ENCODE measurements around the gene LRFN4. TPM values are rescaled to one million over a fixed set of nuclear protein-coding genes. Genes with fewer than 3 reads are reported as not detected.

Gene LRFN4
- total and polyA plus RNA-seq, 2 of the 8 experiments (the other 6 are each of a cell fraction or from before 2014, with no cell fraction given): 49.8 to 64.3 TPM

DNA sequence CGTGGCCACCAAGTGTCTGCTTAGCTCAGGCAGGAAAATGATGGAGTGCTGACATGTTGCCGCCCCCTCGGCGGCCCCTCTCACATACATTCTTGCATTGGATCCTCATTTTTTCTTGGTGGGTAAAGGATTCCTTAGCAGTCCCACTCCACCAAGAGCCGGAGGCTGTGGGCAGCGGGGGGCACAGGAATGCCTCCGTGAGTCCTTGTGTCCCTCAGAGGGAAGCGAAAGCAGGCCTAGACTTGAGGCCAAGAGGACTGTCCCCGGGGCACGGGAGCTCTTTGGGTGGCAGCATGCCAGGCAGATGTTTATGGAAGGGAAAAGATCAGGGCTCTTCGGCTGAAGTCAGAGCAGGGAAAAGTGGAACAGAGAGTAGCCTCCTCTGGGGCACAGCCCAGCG is 21.6 kb downstream of the LRFN4 start (continued):
- TF ChIP-seq, protein P1, sequence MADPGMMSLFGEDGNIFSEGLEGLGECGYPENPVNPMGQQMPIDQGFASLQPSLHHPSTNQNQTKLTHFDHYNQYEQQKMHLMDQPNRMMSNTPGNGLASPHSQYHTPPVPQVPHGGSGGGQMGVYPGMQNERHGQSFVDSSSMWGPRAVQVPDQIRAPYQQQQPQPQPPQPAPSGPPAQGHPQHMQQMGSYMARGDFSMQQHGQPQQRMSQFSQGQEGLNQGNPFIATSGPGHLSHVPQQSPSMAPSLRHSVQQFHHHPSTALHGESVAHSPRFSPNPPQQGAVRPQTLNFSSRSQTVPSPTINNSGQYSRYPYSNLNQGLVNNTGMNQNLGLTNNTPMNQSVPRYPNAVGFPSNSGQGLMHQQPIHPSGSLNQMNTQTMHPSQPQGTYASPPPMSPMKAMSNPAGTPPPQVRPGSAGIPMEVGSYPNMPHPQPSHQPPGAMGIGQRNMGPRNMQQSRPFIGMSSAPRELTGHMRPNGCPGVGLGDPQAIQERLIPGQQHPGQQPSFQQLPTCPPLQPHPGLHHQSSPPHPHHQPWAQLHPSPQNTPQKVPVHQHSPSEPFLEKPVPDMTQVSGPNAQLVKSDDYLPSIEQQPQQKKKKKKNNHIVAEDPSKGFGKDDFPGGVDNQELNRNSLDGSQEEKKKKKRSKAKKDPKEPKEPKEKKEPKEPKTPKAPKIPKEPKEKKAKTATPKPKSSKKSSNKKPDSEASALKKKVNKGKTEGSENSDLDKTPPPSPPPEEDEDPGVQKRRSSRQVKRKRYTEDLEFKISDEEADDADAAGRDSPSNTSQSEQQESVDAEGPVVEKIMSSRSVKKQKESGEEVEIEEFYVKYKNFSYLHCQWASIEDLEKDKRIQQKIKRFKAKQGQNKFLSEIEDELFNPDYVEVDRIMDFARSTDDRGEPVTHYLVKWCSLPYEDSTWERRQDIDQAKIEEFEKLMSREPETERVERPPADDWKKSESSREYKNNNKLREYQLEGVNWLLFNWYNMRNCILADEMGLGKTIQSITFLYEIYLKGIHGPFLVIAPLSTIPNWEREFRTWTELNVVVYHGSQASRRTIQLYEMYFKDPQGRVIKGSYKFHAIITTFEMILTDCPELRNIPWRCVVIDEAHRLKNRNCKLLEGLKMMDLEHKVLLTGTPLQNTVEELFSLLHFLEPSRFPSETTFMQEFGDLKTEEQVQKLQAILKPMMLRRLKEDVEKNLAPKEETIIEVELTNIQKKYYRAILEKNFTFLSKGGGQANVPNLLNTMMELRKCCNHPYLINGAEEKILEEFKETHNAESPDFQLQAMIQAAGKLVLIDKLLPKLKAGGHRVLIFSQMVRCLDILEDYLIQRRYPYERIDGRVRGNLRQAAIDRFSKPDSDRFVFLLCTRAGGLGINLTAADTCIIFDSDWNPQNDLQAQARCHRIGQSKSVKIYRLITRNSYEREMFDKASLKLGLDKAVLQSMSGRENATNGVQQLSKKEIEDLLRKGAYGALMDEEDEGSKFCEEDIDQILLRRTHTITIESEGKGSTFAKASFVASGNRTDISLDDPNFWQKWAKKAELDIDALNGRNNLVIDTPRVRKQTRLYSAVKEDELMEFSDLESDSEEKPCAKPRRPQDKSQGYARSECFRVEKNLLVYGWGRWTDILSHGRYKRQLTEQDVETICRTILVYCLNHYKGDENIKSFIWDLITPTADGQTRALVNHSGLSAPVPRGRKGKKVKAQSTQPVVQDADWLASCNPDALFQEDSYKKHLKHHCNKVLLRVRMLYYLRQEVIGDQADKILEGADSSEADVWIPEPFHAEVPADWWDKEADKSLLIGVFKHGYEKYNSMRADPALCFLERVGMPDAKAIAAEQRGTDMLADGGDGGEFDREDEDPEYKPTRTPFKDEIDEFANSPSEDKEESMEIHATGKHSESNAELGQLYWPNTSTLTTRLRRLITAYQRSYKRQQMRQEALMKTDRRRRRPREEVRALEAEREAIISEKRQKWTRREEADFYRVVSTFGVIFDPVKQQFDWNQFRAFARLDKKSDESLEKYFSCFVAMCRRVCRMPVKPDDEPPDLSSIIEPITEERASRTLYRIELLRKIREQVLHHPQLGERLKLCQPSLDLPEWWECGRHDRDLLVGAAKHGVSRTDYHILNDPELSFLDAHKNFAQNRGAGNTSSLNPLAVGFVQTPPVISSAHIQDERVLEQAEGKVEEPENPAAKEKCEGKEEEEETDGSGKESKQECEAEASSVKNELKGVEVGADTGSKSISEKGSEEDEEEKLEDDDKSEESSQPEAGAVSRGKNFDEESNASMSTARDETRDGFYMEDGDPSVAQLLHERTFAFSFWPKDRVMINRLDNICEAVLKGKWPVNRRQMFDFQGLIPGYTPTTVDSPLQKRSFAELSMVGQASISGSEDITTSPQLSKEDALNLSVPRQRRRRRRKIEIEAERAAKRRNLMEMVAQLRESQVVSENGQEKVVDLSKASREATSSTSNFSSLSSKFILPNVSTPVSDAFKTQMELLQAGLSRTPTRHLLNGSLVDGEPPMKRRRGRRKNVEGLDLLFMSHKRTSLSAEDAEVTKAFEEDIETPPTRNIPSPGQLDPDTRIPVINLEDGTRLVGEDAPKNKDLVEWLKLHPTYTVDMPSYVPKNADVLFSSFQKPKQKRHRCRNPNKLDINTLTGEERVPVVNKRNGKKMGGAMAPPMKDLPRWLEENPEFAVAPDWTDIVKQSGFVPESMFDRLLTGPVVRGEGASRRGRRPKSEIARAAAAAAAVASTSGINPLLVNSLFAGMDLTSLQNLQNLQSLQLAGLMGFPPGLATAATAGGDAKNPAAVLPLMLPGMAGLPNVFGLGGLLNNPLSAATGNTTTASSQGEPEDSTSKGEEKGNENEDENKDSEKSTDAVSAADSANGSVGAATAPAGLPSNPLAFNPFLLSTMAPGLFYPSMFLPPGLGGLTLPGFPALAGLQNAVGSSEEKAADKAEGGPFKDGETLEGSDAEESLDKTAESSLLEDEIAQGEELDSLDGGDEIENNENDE (IDR thresholded peaks at IDR 0.05; ENCODE audit: insufficient replicate concordance, low read length): no peak
- TF ChIP-seq MAFK (IDR thresholded peaks at IDR 0.05; ENCODE audit: low read depth, low read length): no peak

Measured in H1 (cell line).